Loucy (cell line): ENCODE results near the gene KLHL2.
"Not testable (repeated sequence)": the region's sequence is repeated elsewhere in the genome, so short reads cannot be mapped to it uniquely, and the experiment has no call there.

Experiments
- CTCF ChIP-seq: fragments of 200-600 bp; sonication (generic); conservative IDR thresholded peaks from 2 replicates; pipeline ENCODE4 v1.5.1; 2014; ENCODE audit warnings: mild to moderate bottlenecking, antibody characterized with exemption, low read length
- EZH2phosphoT487 ChIP-seq: fragments of 200-600 bp; IDR thresholded peaks from 2 replicates; pipeline ENCODE4 v1.6.1; 2018; ENCODE audit warnings: antibody characterized with exemption, mild to moderate bottlenecking, moderate library complexity, borderline replicate concordance

DNA sequence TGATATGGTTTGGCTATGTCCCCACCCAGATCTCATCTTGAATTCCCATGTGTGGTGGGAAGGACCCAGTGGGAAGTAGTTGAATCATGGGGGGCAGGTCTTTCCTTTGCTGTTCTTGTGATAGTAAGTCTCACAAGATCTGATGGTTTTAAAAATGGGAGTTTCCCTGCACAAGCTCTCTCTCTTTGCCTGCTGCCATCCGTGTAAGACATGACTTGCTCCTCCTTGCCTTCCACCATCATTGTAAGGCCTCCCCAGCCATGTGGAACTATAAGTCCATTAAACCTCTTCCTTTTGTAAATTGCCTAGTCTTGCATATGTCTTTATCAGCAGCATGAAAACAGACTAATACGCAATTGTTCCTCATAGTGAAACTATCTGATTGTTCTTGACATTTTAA, 66.1 kb downstream of the KLHL2 start:
- not testable (repeated sequence) for TF ChIP-seq CTCF, EZH2phosphoT487
